ENCODE results near the gene STARD7.

DNA sequence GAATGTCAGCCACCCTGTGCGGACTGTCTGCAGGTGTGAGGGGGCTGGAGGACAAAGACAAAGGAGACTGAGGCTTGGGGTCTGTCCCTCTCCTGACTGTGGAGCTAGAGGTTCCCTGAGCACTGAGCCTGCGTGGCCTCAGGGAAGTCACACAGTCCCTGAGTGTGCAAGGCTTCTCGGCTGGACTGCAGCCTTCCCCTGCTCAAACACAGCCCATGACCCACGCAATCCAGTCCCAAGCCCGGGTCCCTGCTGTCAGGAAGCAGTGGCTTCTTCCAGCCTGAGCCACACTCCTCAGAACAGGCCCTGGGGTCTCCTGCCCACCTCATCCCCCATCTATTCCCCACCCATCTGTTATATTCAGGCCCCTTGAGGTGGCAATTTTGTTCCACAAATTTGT lies 73.0 kb downstream of the STARD7 start:
- TF ChIP-seq, protein P1, sequence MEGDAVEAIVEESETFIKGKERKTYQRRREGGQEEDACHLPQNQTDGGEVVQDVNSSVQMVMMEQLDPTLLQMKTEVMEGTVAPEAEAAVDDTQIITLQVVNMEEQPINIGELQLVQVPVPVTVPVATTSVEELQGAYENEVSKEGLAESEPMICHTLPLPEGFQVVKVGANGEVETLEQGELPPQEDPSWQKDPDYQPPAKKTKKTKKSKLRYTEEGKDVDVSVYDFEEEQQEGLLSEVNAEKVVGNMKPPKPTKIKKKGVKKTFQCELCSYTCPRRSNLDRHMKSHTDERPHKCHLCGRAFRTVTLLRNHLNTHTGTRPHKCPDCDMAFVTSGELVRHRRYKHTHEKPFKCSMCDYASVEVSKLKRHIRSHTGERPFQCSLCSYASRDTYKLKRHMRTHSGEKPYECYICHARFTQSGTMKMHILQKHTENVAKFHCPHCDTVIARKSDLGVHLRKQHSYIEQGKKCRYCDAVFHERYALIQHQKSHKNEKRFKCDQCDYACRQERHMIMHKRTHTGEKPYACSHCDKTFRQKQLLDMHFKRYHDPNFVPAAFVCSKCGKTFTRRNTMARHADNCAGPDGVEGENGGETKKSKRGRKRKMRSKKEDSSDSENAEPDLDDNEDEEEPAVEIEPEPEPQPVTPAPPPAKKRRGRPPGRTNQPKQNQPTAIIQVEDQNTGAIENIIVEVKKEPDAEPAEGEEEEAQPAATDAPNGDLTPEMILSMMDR (conservative IDR thresholded peaks at IDR 0.05; ENCODE audit: low read length) = no peak
- no peak for TF ChIP-seq EZH2phosphoT487 (IDR thresholded peaks at IDR 0.05; ENCODE audit: borderline replicate concordance)

Data from Loucy (cell line).